ENCODE measurements around the gene ZNF532.

Gene ZNF532

DNA sequence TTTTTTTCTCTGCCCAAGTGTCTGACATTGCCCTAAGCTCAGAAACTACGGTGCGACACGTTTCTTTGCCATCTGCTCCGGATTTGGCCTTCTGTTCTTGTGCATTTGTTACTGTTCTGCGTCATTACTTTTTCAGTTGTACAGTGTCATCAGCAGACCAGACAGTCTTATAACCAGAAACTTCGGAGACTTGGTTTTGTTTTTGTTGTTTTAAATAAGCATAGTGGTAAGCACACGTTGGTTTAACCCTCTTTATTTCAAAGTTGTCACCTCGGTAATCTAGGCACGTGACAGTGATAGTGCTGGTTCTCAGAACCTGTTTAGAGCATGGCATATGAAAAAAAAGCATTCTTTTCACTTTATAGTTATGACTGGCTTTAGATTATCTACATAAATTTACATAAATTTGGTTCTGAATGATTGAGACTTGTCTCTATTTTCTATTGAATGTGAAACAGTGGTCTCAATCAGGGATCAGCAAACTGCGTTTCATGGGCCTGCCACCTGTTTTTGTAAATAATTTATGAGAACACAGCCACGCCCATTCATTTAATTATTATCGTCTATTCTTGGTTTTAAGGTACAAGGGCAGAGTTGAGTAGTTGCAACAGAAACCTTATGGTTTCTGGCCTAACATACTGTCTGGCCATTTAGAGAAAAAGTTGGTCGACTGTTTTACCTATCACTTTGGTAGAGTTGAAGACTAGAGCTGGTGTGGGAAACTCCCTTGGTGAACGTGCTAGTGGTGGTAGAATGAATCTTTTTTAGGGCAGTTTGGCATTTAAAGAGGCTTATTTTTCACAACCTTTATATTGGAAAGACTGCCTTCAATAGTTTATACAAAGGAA lies 106.5 kb downstream of the ZNF532 start:
- TF ChIP-seq GATA2 (IDR thresholded peaks at IDR 0.05; ENCODE audit: low read depth, low read length) (no peak), GATA3 (IDR thresholded peaks at IDR 0.05; ENCODE audit: low read depth, low read length) (no peak)

DNA sequence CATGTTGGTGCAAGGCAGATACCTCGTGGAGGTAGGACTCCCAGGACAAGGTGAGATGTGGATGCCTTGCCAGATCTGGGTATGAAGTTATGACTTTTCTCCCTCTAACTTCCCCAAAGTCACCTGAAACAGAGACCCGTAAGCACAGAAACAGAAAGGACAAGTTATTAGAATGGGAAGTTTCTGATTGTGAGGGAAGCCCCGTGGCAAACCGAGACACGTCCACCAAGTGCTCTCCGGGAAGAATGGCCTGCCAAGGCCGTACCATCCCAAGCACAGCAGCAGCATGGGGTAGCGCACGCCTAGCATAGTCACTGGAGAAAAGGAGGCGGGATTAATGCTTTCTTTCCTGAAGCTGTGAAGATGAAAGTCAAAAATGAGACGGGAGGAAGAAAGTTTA lies 110.6 kb downstream of the ZNF532 start:
- TF ChIP-seq GATA2 (IDR thresholded peaks at IDR 0.05; ENCODE audit: low read depth, low read length) (no peak), GATA3 (IDR thresholded peaks at IDR 0.05; ENCODE audit: low read depth, low read length) (no peak)

DNA sequence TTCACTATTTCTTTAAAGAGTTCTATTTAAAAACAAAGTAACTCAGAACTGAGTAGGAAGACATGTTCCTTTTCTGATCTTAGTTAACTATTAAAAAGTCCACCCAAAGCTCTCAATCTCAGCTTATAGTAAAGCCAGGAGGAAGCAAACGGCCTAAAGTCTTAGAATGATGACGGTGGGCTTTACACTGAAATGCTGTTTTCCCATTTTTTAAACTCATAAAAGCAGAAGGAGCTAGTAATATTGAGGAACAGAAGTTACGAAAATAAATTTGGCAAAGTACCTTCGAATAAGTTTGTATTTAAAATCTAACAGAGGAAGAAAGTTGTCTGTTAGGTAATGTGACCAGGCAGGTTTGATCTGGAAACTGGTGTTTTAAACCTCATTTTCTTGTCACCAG lies 111.1 kb downstream of the ZNF532 start:
- TF ChIP-seq GATA3 (IDR thresholded peaks at IDR 0.05; ENCODE audit: low read depth, low read length) (no peak), GATA2 (IDR thresholded peaks at IDR 0.05; ENCODE audit: low read depth, low read length) (no peak)

DNA sequence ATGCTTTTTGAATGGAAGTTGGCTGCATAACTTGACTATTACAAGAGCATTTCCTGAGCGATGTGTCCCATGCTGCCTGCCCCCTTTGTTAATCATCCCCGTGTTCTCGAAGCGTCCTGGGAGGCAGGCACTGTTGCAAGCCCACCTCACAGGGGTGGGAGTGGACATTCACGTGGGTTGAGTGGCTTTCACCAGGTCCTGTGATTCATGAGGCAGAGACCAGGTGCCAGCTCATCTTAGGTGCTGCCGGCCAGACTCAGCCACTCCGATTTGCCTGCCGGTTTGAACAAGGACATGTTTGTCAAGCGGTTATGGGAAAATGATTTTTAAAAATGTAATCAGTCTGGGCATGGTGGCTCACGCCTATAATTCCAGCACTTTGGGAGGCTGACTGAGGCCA lies 112.5 kb downstream of the ZNF532 start:
- TF ChIP-seq GATA3 (IDR thresholded peaks at IDR 0.05; ENCODE audit: low read depth, low read length), result no peak

DNA sequence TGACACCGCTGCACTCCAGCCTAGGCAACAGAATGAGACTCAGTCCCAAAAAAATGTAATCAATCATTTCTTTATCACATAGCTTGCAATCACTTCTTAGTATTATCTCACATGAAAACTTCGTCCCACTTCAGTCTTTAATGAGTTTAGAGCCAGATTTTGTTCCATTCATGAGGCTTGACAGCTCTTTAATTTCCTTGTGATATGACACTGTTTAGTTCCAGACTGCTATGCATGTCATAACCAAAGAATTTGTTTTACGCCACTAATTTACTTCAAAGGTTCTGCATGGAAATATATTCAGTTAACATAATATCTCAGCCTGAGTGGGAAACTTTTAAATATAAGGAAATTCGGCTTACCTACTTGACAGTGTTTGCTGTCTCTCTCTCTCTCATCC lies 113.1 kb downstream of the ZNF532 start:
- TF ChIP-seq GATA2 (IDR thresholded peaks at IDR 0.05; ENCODE audit: low read depth, low read length), result no peak
- TF ChIP-seq GATA3 (IDR thresholded peaks at IDR 0.05; ENCODE audit: low read depth, low read length), result no peak

DNA sequence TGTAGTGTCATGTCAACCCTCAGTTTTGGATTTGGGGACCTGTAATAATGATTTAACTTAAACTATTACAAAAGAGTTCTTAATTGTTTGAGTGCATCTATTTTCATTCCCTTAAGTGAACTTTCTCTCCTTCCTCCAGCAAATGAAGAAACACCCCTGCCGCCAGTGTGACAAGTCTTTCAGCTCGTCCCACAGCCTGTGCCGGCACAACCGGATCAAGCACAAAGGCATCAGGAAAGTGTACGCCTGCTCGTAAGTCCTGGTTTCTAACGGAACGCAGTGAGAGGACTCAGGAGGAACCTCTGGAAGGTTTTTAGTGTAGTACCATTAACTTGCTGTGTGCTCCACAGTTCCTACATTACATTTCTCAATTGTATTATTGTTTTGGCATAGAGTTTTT lies 114.2 kb downstream of the ZNF532 start:
- no peak for TF ChIP-seq GATA3 (IDR thresholded peaks at IDR 0.05; ENCODE audit: low read depth, low read length)
- no peak for TF ChIP-seq GATA2 (IDR thresholded peaks at IDR 0.05; ENCODE audit: low read depth, low read length)

DNA sequence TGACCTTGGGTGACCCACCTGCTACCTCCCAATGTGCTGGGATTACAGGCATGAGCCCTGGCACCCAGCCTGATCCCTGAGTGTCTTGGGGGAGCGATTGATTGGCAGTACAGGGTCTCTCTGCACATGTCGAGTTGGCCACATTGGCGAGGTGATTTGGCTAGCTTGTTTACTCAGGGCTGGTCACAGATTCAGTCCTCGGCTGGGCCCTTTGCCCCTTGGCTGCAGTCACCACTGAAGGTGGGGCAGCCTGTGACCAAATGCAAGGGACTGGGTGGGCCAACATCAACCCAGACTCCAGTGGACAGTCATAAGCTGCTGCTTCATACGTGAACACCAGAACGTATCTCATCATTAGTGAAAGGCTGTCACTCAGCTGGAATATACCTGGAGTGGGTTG lies 114.9 kb downstream of the ZNF532 start:
- no peak for TF ChIP-seq GATA3 (IDR thresholded peaks at IDR 0.05; ENCODE audit: low read depth, low read length)
- no peak for TF ChIP-seq GATA2 (IDR thresholded peaks at IDR 0.05; ENCODE audit: low read depth, low read length)

DNA sequence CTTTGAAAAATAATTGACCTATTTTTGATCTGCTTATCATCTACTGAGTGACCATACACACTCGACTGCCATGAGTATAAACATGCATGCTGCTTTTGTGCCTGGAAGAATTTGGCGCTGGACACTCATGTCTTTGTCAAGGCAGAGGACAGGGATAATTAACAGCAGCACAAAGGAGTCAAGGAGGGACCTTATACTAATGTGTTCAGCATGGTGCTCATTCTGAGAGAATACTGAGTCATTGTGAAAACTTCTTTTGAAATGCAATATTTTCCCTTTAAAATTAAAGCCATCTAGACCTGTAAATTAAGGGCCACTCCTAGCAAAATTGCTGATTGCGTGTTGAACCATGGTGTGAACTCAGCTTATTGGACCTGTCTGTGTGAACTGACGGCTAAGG lies 116.3 kb downstream of the ZNF532 start:
- TF ChIP-seq GATA3 (IDR thresholded peaks at IDR 0.05; ENCODE audit: low read depth, low read length) (no peak), GATA2 (IDR thresholded peaks at IDR 0.05; ENCODE audit: low read depth, low read length) (no peak)

DNA sequence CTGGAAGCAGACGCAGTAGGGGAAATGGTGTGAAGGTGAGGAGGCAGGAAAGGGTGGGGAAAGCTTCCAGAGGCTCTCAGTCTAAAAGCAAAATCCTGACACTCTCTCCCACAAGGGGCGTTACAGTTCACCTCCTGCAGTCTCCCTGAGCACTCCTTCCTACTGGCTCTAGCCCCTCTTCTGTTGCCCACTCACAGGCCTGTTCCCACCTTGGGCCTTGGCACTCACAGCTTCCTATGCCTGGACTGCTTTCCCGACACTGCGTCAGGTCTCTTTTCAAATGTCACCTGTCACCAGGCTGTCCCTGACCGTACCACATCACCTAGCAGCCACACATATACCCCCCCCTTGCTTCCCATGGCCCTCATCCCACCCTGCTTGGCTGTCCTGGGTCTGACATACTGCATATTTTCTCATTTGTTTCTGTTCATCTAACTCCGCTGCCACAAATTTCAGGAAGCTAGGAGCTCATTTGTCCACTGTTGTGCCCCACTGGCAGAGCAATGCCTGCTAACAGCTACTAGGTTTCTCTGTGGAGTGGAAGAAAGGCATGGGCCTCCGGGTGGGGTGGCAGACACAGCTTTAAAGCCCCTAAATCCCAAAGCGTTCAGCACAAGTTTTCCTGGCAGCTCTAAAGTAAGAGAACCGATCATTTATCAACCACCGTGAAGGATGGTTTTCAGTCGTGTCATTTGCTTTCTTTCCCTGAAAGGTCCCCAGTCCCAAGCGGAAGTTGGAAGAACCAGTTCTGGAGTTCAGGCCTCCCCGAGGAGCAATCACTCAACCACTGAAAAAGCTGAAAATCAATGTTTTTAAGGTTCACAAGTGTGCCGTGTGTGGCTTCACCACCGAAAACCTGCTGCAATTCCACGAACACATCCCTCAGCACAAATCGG lies 118.8 kb downstream of the ZNF532 start:
- no peak for TF ChIP-seq GATA2 (IDR thresholded peaks at IDR 0.05; ENCODE audit: low read depth, low read length)
- no peak for TF ChIP-seq GATA3 (IDR thresholded peaks at IDR 0.05; ENCODE audit: low read depth, low read length)

DNA sequence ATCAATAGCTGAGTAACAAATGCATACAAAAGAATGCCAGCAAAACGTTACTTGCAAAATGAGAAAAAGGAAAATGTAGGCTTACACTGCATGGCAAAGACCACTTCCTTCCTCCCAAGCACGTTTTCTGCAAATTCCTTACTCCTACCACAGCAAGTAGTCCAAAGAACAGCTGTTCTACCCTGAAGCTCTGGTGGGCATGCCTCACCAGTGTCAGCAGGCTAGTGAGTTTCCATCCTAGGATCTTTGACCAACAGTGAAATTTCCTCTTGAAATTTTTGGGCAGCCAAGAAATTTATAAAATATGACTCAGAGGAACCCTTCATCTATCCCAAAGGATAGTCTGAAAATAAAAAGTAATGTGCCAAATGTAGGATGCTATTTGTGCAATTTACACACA lies 123.9 kb downstream of the ZNF532 start:
- no peak for TF ChIP-seq GATA3 (IDR thresholded peaks at IDR 0.05; ENCODE audit: low read depth, low read length)
- no peak for TF ChIP-seq GATA2 (IDR thresholded peaks at IDR 0.05; ENCODE audit: low read depth, low read length)

DNA sequence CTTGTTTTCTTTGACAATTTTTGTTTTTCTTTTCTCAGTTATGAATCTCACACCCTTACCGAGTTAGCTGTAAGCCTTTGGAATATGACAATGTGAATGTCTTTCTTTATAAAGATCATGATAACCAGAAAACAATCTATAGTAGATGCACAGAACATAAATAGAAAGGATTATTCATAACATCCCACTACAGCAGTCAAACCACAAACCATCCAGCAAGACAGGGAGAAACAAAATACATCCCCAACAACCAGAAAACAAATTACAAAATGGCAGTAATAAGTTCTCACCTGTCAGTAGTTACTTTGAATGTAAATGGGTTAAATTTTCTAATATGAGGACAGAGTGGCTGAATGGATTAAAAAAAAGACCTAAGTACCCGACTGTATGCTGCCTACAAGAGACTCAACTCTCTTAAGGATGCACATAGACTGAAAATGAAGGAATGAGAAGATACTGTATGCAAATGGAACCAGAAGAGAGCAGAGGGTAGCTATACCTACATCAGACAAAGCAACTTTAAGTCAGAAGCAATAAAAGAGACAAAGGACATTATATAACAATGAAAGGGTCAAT lies 124.6 kb downstream of the ZNF532 start:
- TF ChIP-seq GATA2 (IDR thresholded peaks at IDR 0.05; ENCODE audit: low read depth, low read length) (no peak), GATA3 (IDR thresholded peaks at IDR 0.05; ENCODE audit: low read depth, low read length) (no peak)

DNA sequence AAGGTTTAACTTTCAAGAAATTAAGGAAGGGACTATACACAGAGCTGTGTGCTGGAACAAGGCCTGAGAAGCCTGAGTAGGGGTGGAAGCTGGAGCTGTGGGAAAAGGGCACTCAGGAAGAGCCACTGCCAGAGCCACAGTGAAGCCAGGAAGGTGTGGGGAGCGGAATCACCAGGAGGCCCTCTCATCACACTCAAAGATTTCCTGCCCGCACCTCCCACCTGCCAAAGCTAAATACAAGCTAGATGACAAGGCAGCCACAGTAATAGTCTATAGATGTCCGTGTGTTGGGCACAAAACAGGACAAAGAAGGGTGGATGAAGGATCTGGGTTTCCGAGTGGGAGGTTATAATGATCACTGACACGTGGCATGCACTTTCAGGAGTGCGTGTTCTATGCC lies 126.0 kb downstream of the ZNF532 start:
- TF ChIP-seq GATA3 (IDR thresholded peaks at IDR 0.05; ENCODE audit: low read depth, low read length), result no peak
- TF ChIP-seq GATA2 (IDR thresholded peaks at IDR 0.05; ENCODE audit: low read depth, low read length), result no peak

DNA sequence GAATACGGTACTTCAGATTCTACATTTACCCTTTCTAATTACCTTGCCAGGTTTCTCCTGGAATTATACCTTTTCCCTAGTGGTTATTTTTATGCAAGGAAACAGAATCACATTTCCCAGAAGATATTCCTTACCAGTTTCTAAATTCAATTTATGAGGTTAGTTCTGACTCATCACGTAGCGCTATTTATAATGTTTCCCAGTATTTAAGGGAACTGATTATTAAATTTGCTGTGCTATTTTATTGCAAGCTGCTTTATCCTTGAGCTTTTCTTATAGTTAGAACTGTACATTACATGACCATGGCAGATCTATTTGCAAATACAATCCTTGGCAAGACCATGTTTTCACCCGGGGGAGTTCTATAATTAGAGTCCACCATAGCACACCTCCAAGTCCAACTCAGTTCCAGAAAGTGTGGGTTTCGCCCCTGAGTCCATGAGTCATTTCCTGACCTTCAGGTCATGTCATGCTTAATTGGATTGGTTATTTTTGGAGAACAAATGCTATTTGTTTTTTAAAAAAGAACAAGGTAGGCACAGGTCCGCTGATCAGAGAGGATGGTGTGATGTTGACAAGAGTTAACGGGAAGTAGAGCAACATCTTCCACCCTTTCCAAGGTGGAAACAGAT lies 126.6 kb downstream of the ZNF532 start:
- TF ChIP-seq GATA2 (IDR thresholded peaks at IDR 0.05; ENCODE audit: low read depth, low read length), result no peak
- TF ChIP-seq GATA3 (IDR thresholded peaks at IDR 0.05; ENCODE audit: low read depth, low read length), result no peak

Measured in SH-SY5Y (cell line).